GM21717 (cell line): ENCODE measurements around the gene SLC22A16.
"Not testable (repeated sequence)": the region's sequence is repeated elsewhere in the genome, so short reads cannot be mapped to it uniquely, and the experiment has no call there.

Experiments
- ATAC-seq: cut with Tn5 transposase; IDR thresholded peaks from one replicate; pipeline ENCODE4 v1.9.1; 2021; ENCODE audit warnings: mild to moderate bottlenecking, moderate library complexity; ENCODE audit not compliant: unreplicated experiment

Gene SLC22A16

GRCh38 chr6:110491644-110492317 is 15.4 kb upstream of the SLC22A16 start:
- no peak for ATAC-seq

DNA sequence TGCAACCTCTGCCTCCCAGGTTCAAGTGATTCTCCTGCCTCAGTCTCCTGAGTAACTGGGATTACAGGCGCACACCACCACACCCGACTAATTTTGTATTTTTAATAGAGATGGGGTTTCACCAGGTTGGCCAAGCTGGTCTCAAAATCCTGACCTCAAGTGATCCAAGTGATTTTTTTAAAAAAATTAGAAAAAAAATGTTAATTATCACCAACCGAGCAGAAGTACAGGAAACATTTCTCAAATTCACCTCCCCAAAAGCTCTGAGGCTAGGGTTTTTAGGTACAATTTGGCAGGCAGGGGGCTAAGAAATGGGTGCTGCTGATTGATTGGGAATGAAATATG is 14.9 kb upstream of the SLC22A16 start:
- no peak for ATAC-seq

DNA sequence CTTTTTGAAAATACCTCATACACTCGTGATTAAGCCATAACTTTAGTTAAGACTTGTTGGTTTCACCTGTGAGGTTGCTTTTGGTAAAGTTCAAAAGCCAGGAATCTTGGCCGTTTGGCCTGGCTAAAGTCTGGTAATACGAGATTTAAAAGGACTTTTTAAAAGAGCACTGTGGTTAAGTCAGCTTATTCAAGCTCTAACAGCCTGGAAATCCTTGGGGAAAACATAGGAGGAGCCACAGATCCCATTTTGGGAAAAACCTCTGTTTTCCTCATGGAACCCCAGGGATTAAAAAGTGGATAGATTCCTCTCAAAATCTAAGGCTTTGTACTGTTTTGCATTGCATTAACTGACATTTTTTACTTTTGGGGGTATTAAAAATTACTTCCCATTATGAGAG is 13.7 kb upstream of the SLC22A16 start:
- ATAC-seq = no peak

DNA sequence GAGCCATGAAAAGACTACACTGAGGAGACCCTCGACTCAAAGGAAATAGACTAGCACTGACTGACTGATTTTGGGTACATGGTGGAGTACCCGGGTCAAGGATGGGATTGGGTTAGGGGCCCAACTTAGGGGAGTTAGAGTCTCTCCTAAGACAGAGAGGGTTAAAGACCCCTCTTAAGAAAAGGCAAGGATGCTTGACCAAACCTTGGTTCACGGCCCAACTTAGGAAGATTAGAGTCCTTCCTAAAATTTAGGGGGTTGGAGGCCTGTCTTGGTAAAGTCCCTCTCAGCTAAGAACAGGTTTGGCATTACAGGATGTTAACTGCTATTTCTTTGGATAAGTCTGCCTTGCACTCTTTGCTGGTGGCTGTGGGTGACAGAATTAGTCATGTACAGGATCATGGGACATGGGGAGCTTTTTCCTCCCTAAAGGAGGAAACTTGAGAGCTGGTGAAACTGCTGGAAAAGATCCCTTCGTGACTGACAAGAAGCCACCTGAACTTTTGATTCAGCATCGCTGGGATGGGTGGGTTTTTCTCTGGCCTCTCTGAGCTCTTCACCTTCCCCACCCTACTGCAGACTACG is 12.3 kb upstream of the SLC22A16 start:
- ATAC-seq = no peak

- not testable (repeated sequence) for ATAC-seq
Observed at GRCh38 chr6:110487968-110488381, 11.6 kb upstream of the SLC22A16 start.

DNA sequence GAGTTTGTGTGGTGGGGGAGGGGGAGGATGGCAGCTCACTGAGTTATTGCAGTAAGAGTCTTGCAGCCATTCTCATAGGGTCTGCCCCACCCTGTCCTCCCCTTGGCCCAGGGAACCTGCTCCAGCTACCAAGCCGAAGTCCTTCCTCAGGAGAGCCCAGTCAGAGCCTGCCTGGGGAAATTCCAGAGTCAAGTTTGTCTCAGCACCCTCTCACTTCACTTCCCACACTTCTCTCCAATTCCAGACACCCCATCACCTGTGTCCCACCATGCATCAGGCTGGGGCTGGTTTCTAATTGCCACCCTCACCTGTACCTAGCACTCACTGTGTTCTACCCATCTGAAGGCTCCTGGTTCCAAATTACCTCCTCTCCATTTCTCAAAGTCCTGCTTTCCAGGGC is 10.3 kb upstream of the SLC22A16 start:
- no peak for ATAC-seq

- no peak for ATAC-seq
Observed at GRCh38 chr6:110485491-110485890, 9.1 kb upstream of the SLC22A16 start.

GRCh38 chr6:110484321-110484720 is 7.9 kb upstream of the SLC22A16 start:
- ATAC-seq = no peak

DNA sequence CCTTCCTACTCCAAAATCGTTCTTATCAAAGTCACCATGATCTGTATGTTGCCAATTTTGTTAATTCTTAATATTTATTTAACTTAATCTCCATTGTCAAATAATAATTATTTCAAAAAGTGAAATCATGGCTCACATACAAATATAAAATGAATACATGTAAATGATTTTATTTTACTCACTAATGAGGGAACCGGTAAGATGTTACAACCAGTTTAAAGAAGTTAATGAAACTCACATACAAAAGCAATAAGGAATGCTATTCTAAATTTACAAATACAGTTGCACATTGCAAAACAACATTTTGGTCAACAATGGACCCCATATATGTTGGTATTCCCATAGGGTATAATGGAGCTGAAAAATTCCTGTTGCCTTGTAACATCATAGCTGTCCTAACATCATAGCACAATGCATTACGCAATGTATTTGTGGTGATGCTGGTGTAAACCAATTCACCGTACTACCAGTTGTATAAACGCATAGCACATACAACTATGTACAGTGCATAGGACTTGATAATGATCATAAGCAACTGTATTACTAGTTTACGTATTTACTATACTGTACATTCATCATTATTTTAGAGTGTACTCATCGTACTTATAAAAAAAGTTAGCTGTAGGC is 6.5 kb upstream of the SLC22A16 start:
- ATAC-seq = no peak

GRCh38 chr6:110481081-110481480 is 4.7 kb upstream of the SLC22A16 start:
- no peak for ATAC-seq

DNA sequence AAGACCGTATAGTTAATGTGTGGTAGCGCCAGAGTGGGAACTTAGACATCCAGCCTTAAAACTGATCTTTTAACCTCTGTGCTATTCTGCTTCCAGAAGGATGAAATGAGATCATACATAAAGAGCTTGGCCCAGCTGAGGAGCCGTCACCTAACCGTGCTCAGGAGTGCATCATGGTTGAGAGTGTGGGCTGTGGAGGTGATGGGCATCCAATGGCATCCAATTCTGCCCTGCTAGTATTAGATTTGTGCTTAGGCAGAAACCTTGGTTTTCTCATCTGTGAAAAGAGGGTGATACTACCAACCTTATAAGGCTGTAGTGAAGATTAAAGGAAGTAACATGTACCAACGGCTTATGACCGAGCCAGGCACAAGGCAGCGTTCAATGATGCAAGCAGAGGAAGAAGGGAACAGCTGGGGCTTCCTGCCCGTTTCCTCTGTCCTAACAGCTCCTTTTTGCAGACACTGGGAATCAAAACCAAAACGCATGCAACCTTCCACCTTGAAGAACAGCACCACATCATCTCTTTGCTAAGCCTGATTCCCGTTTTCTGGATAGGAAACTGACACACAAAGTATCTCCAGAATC is 1.3 kb downstream of the SLC22A16 start:
- no peak for ATAC-seq

DNA sequence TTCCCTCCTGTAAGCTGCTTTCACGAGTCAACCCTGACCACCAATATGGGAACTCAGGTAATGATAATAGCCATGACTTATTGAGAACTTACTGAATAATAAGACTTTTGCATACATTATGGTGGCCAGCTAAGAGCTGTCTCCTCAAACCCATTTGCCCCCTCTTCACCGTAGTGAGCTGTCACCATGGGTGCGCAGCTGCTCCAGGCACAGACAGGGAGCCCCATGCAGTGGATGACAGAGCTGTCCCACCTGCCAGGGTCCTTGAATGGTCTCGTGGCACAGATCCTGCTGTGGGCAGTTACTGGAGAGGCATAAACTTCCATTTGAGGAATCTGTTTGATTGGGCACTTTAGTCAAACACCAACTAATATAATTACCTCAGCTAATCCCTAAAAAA is 1.9 kb downstream of the SLC22A16 start:
- no peak for ATAC-seq

GRCh38 chr6:110472739-110473138 is 3.7 kb downstream of the SLC22A16 start:
- no peak for ATAC-seq

DNA sequence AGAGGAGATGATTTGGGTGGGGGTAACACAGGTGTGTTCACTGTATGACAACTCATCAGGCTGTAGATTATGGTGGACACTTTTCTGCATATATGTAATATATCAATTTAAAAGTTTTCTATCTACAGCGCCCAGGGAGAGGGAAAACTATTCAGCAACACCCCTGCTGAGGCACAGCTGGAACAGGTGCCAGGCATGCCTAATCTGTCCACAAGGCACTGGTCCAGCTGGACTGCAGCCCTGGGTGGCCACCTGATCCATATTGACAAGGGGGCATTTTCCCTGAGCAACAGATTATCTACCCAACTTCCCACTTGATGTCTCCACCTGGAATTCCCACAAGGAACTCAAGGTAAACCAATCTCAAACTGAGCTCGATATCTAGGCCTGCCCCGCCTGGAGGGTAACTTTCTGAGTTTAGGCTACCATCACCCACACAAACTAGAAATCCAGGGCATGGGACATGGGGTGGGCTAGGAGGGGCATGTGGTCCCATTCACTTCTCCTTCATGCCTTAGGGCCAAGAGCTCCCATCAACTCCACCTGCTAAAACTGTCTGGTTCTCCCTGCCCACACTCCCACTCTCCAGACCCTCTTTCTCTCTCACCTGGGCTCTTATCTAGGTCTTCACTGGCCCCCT is 4.6 kb downstream of the SLC22A16 start:
- ATAC-seq = no peak

- ATAC-seq = no peak
Observed at GRCh38 chr6:110468731-110469130, 7.7 kb downstream of the SLC22A16 start.

- no peak for ATAC-seq
Observed at GRCh38 chr6:110467566-110468140, 8.8 kb downstream of the SLC22A16 start.

GRCh38 chr6:110462884-110463481 is 13.4 kb downstream of the SLC22A16 start:
- no peak for ATAC-seq

GRCh38 chr6:110461376-110461775 is 15.0 kb downstream of the SLC22A16 start:
- ATAC-seq = no peak

- no peak for ATAC-seq
Observed at GRCh38 chr6:110459137-110459536, 17.3 kb downstream of the SLC22A16 start.

- ATAC-seq = no peak
Observed at GRCh38 chr6:110458476-110458875, 17.9 kb downstream of the SLC22A16 start.
